ENCODE data around the gene MASP1.
A peak's percentile ranks its signal among the peaks of the same experiment; 100 is the strongest.

MASP1 gene

DNA sequence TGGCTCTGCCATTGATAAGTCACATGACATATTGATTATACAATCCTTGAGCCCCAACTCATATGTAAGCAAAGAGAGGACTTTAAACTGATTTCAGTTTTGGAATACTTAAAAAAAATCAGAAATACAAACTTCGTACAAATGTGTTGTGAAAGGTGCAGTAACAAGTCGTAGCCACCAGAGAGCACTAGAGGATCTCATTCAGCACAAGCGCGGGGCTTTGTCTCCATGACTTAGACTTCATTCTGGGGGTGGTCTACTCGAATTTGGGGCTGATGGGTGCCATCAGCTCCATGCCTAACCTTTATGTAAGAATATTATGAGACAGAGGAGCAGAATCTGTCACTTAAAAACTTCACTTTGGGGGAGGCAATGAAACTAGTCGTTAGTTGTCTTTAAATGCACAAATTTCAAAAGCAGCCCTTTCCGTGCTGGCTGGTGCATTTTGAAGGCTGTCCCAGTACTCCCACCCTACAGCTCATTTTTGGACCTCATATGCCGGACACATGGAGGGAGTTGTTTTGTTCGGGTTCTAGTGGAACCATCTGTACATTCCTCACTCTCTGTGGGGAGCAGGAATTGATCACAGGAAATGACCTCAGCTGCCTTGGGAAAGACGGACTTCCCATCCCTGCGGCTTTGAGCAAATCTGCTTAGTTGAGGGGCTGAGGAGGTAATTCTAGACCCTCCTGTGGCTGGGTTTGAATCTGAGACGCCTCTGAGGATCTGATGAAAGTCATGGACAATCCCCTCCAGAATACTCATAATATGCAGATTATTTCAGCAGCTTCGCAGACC, 27.5 kb upstream of the MASP1 start:
- TF ChIP-seq ZFP3 (CRISPR knock-in tag; IDR thresholded peaks at IDR 0.05), result no peak
- no peak for TF ChIP-seq OSR1 (CRISPR knock-in tag; IDR thresholded peaks at IDR 0.05)
- no peak for TF ChIP-seq PPARA (CRISPR knock-in tag; IDR thresholded peaks at IDR 0.05; ENCODE audit: borderline replicate concordance)
- no peak for TF ChIP-seq ARNTL (CRISPR knock-in tag; IDR thresholded peaks at IDR 0.05; ENCODE audit: borderline replicate concordance, low read depth)
- TF ChIP-seq CSDC2 (CRISPR knock-in tag; IDR thresholded peaks at IDR 0.05), result no peak
- TF ChIP-seq, protein P1, sequence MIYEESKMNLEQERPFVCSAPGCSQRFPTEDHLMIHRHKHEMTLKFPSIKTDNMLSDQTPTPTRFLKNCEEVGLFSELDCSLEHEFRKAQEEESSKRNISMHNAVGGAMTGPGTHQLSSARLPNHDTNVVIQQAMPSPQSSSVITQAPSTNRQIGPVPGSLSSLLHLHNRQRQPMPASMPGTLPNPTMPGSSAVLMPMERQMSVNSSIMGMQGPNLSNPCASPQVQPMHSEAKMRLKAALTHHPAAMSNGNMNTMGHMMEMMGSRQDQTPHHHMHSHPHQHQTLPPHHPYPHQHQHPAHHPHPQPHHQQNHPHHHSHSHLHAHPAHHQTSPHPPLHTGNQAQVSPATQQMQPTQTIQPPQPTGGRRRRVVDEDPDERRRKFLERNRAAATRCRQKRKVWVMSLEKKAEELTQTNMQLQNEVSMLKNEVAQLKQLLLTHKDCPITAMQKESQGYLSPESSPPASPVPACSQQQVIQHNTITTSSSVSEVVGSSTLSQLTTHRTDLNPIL (CRISPR knock-in tag; IDR thresholded peaks at IDR 0.05; ENCODE audit: low read depth), result no peak
- no peak for TF ChIP-seq GLIS3 (CRISPR knock-in tag; IDR thresholded peaks at IDR 0.05)
- no peak for TF ChIP-seq ZC3H10 (CRISPR knock-in tag; IDR thresholded peaks at IDR 0.05)
- no peak for TF ChIP-seq TOX (CRISPR knock-in tag; IDR thresholded peaks at IDR 0.05; ENCODE audit: borderline replicate concordance)
- TF ChIP-seq, protein P2, sequence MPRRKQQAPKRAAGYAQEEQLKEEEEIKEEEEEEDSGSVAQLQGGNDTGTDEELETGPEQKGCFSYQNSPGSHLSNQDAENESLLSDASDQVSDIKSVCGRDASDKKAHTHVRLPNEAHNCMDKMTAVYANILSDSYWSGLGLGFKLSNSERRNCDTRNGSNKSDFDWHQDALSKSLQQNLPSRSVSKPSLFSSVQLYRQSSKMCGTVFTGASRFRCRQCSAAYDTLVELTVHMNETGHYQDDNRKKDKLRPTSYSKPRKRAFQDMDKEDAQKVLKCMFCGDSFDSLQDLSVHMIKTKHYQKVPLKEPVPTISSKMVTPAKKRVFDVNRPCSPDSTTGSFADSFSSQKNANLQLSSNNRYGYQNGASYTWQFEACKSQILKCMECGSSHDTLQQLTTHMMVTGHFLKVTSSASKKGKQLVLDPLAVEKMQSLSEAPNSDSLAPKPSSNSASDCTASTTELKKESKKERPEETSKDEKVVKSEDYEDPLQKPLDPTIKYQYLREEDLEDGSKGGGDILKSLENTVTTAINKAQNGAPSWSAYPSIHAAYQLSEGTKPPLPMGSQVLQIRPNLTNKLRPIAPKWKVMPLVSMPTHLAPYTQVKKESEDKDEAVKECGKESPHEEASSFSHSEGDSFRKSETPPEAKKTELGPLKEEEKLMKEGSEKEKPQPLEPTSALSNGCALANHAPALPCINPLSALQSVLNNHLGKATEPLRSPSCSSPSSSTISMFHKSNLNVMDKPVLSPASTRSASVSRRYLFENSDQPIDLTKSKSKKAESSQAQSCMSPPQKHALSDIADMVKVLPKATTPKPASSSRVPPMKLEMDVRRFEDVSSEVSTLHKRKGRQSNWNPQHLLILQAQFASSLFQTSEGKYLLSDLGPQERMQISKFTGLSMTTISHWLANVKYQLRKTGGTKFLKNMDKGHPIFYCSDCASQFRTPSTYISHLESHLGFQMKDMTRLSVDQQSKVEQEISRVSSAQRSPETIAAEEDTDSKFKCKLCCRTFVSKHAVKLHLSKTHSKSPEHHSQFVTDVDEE (CRISPR knock-in tag; IDR thresholded peaks at IDR 0.05), result no peak
- TF ChIP-seq, protein P3, sequence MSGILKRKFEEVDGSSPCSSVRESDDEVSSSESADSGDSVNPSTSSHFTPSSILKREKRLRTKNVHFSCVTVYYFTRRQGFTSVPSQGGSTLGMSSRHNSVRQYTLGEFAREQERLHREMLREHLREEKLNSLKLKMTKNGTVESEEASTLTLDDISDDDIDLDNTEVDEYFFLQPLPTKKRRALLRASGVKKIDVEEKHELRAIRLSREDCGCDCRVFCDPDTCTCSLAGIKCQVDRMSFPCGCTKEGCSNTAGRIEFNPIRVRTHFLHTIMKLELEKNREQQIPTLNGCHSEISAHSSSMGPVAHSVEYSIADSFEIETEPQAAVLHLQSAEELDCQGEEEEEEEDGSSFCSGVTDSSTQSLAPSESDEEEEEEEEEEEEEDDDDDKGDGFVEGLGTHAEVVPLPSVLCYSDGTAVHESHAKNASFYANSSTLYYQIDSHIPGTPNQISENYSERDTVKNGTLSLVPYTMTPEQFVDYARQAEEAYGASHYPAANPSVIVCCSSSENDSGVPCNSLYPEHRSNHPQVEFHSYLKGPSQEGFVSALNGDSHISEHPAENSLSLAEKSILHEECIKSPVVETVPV (CRISPR knock-in tag; IDR thresholded peaks at IDR 0.05), result no peak
- TF ChIP-seq, protein P4, sequence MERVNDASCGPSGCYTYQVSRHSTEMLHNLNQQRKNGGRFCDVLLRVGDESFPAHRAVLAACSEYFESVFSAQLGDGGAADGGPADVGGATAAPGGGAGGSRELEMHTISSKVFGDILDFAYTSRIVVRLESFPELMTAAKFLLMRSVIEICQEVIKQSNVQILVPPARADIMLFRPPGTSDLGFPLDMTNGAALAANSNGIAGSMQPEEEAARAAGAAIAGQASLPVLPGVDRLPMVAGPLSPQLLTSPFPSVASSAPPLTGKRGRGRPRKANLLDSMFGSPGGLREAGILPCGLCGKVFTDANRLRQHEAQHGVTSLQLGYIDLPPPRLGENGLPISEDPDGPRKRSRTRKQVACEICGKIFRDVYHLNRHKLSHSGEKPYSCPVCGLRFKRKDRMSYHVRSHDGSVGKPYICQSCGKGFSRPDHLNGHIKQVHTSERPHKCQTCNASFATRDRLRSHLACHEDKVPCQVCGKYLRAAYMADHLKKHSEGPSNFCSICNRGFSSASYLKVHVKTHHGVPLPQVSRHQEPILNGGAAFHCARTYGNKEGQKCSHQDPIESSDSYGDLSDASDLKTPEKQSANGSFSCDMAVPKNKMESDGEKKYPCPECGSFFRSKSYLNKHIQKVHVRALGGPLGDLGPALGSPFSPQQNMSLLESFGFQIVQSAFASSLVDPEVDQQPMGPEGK (CRISPR knock-in tag; IDR thresholded peaks at IDR 0.05; ENCODE audit: borderline replicate concordance), result no peak
- ATAC-seq, result peak; percentile 77

DNA sequence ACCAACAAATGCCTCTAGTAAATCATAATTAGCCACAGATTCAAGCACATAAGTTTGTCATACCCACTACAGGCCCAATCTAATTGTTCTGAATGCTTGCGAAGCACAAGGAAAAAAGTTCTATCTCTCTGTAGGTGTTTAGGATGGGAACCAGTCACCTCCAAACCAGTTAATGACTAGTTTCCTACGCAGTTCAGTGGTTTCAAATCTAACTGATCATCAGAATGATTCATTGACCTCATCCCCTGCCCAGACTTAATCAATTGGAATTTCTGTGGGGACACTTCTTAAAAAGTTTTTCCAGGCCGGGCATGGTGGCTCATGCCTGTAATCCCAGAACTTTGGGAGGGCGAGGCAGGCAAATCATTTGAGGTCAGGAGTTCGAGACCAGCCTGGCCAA, 24.3 kb upstream of the MASP1 start:
- TF ChIP-seq, protein P1 (CRISPR knock-in tag; IDR thresholded peaks at IDR 0.05; ENCODE audit: low read depth), result no peak
- TF ChIP-seq, protein P4 (CRISPR knock-in tag; IDR thresholded peaks at IDR 0.05; ENCODE audit: borderline replicate concordance), result no peak
- TF ChIP-seq TOX (CRISPR knock-in tag; IDR thresholded peaks at IDR 0.05; ENCODE audit: borderline replicate concordance) (no peak), ZNF565 (CRISPR knock-in tag; conservative IDR thresholded peaks at IDR 0.05; ENCODE audit: low read depth) (no peak), ESRRG (CRISPR knock-in tag; IDR thresholded peaks at IDR 0.05) (no peak), ZC3H10 (CRISPR knock-in tag; IDR thresholded peaks at IDR 0.05) (no peak), GLIS3 (CRISPR knock-in tag; IDR thresholded peaks at IDR 0.05) (no peak), OSR1 (CRISPR knock-in tag; IDR thresholded peaks at IDR 0.05) (no peak), PPARA (CRISPR knock-in tag; IDR thresholded peaks at IDR 0.05; ENCODE audit: borderline replicate concordance) (no peak), CSDC2 (CRISPR knock-in tag; IDR thresholded peaks at IDR 0.05) (no peak), ZFP3 (CRISPR knock-in tag; IDR thresholded peaks at IDR 0.05) (no peak), BACH2 (CRISPR knock-in tag; IDR thresholded peaks at IDR 0.05; ENCODE audit: borderline replicate concordance) (no peak), TCF4 (CRISPR knock-in tag; IDR thresholded peaks at IDR 0.05; ENCODE audit: borderline replicate concordance) (no peak), ZFP30 (CRISPR knock-in tag; IDR thresholded peaks at IDR 0.05) (no peak), ARNTL (CRISPR knock-in tag; IDR thresholded peaks at IDR 0.05; ENCODE audit: borderline replicate concordance, low read depth) (no peak)
- TF ChIP-seq, protein P5, sequence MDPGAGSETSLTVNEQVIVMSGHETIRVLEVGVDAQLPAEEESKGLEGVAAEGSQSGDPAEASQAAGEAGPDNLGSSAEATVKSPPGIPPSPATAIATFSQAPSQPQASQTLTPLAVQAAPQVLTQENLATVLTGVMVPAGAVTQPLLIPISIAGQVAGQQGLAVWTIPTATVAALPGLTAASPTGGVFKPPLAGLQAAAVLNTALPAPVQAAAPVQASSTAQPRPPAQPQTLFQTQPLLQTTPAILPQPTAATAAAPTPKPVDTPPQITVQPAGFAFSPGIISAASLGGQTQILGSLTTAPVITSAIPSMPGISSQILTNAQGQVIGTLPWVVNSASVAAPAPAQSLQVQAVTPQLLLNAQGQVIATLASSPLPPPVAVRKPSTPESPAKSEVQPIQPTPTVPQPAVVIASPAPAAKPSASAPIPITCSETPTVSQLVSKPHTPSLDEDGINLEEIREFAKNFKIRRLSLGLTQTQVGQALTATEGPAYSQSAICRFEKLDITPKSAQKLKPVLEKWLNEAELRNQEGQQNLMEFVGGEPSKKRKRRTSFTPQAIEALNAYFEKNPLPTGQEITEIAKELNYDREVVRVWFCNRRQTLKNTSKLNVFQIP (CRISPR knock-in tag; IDR thresholded peaks at IDR 0.05; ENCODE audit: borderline replicate concordance, low read depth), result no peak
- TF ChIP-seq, protein P2 (CRISPR knock-in tag; IDR thresholded peaks at IDR 0.05), result no peak
- TF ChIP-seq, protein P3 (CRISPR knock-in tag; IDR thresholded peaks at IDR 0.05), result no peak
- no peak for ATAC-seq

All from SK-N-SH treated with all-trans-retinoic acid at 6 μM for 48 hours (cell line).